ENCODE results near the gene PTH2.
"Not testable (repeated sequence)": the region's sequence is repeated elsewhere in the genome, so short reads cannot be mapped to it uniquely, and the experiment has no call there.

PTH2 gene

DNA sequence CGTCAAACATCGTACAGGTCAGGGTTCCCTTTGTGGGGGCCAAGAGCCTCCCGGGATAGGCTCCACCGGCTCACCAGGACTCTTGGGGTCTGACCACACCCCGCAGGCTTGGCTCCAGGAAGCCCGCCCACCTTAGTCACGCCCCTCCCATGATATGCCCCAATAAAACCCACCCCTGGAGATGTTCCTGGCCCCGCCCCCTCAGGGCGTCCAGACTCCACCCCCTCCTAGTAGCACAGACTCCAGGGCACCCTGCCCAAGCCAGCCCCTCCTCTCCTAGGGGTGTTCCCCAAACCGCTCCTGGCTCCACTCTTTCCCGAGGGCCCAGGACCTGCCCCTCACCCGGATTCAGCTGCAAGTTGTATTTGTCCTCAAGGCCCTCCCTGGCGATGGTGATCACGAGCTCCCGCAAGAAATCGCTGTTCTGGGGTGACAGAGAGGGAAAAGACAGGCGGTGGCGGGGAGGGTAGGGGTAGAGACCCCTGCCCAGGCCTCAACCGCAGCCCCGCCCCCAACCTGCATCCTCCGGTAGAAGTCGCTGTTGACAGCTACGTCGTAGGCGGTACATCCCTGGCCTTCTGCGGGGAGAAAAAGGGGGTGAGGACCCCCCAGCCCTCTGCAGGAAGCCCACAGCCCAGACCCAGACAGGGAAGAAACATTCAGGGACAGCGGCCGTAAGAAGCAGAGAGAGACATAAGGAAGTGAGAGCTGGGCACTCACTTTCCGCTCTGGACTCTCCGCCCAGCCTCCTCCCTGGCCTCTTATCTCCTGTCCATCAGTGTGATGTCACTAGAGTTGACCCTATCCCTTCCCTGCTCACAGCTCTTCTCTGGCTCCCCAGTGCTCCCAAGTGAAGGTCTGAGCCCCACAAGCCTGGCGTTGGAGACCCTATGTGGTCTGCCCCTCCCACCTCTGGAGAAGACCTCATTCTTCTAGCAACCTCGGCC, 24.5 kb upstream of the PTH2 start:
- DNase-seq (ENCODE audit: low read depth in 2 of 2) = no peak

DNA sequence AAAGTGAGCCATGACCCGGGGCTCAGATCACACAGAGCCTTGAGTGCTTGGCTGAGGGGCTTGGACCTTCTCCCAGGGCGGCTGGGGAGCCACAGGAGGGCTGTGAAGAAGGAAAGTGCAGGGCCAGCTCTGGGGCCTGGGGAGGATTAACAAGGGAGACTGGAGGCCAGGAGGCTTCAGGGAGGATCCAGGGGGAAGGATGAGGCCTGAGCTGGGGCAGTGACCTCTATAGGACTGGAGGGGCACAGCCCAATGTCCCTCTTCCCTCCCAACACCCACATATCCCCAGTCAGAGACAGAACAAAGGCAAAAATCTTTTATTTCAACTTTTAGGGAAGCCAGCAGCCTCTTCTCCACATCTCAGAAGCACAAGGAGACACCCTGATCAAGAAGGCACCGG, 22.8 kb upstream of the PTH2 start:
- no peak for DNase-seq (ENCODE audit: low read depth in 2 of 2)

DNA sequence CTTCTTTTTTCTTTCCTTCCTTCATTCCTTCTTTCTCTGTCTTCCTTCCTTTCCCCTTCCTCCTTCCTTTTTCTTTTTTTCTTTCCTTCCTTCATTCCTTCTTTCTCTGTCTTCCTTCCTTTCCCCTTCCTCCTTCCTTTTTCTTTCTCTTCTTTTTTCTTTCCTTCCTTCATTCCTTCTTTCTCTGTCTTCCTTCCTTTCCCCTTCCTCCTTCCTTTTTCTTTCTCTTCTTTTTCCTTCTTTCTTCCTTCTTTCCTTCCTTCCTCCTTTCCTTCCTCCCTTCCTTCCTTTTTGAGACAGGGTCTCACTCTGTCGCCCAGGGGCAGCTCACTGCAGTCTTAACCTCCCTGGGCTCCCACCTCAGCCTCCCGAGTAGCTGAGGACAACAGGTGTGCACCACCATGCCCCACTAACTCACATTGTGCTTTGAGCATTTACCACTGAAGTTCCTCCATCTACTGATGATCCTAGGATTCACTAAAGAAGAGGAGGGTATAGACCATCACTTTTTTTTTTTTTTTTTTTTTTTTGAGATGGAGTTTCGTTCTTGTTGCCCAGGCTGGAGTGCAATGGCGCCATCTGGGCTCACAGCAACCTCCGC, 21.0 kb upstream of the PTH2 start:
- DNase-seq (ENCODE audit: low read depth in 2 of 2) = not testable (repeated sequence)

DNA sequence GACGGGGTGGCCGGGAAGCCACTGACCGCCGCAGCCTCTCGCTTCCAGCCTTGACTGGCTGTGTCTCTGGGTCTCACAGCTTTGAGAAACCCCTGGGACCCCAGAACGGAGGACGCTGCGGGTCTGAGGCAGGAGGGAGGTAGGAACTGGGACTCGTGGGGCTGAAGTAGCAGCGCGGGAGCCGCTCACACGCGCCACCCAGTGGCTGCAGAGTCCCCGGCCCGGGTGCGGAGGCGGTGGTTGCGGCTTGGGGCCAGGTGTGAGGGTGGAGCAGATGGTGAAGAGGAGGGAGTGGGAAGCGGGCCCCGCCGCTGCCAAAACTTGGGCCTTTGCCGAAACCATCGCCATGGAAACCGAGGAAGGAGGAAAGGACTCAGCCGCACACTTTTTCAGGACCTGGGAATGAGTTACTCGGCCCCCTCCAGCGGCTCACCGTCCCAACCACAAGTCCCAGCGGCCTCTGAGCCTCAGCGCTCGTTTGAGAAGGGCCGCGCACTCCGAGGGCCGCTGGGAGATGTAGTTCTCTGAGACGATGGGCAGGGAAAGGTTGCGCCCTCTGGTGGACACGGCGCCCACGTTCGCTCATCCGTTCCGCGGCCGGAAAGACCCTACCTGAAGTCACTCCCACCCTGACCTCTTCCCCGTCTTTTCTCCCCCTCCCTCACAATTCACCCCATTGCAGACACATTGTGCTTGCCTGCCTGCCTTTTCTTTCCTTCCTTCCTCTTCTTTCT, 20.3 kb upstream of the PTH2 start:
- DNase-seq (ENCODE audit: low read depth in 2 of 2) = peak; percentile 82 to 86

DNA sequence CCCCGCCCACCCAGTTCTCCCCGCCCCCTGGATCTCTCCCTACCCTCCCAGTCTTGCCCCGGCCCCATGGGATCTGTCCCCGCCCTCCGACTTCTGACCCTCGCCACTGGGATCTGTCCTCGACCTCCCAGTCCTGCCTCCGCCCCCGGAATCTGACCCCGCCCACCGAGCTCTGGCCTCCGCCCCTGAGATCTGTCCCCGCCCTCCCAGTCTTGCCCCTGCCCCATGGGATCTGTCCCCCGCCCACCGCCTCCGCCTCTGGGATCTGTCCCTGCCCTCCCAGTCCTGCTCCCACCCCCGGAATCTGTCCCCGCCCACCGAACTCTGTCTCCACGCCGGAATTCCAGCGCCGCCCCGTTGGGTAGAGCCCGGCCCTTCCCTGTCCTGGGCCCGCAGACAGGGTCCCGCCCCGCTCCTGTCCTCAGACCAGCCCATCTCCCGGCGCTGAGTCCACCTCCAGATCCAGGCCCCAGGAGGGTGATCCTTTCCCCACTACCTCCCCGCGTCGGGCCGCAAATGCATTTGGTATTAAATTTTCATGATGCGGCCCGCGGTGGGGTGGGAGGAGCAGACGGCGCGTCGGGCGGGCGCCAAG, 19.6 kb upstream of the PTH2 start:
- DNase-seq (ENCODE audit: low read depth in 2 of 2) = peak; percentile 56 to 57

DNA sequence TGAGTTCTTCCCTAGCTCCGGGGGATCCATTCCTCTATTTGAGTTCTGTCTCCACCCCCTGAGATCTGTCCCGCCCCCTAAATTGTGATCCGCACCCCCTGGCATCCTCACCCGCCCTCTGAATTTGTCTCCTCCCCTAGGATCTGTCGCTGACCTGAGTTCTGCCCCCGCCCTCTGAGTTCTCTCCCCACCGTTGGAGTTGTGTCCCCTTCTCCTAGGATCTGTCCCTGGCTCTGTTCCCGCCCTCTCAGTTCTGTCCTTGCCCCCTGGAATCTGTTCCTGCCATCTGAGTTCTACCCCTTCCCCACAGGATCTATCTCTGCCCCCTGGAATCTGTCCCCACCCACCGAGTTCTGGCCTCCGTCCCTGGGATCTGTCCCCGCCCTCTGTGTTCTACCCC, 19.1 kb upstream of the PTH2 start:
- DNase-seq (ENCODE audit: low read depth in 2 of 2) = no peak

DNA sequence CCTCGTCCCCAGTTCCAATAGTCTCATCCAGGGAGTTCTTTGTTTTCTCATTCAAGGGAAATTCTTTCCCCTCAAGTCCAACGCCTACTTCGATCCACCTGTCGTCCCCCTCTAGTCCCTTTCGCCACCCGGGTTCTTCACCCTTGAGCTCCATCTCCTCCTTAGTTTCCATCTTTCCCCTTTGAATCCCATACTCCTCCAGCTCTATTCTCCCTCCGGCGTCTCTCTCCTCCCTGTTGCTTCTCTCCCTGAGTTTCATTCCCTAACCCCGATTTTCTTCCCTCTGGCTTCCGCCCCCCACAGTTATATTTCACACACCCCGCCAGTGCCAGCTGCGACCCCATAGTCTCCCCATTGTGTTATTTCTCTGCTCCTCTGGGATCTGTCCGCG, 18.7 kb upstream of the PTH2 start:
- no peak for DNase-seq (ENCODE audit: low read depth in 2 of 2)

DNA sequence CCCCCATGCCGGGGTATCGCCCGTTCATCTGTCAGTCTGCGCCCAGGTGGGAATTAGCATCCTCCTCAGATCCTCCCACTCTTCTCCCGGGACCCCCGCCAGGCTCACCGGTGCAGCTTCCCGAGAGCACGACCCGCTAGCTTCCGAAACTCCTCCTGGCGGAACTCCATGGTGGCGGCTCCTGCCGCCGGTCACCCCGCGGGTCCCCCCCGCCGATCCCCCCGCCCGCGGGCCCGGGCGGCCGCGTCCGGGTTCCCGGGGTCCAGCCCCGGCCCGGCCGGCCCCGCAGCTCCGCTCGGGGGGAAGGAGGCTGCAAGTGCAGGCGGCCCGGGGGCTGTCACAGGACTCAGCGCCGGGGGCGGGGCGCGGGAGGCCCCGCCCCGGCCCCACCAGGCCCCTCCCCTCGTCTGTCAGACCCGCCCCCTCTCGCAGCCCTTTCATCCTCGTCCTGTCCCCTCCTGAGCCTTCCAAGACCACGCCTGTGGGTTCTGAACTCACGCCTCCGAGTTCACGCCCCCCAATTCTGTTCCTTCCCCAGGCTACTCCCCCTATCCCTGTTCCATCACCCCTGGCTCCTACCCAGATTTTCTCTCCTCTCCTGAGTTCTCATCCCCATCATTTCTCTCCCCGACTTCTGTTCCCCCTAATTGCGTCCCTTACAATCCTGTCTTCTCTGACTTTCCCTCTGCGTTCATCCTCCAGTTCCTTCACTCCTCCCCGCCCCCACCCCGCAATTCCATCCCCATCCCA, 18.1 kb upstream of the PTH2 start, which contains the start of gene SLC17A7:
Gene SLC17A7, minus strand, starts transcription at position 318 of the 750 bp plus-strand sequence. Its CDS starts 148 bp downstream, at position 170.
- DNase-seq (ENCODE audit: low read depth in 2 of 2) = no peak

DNA sequence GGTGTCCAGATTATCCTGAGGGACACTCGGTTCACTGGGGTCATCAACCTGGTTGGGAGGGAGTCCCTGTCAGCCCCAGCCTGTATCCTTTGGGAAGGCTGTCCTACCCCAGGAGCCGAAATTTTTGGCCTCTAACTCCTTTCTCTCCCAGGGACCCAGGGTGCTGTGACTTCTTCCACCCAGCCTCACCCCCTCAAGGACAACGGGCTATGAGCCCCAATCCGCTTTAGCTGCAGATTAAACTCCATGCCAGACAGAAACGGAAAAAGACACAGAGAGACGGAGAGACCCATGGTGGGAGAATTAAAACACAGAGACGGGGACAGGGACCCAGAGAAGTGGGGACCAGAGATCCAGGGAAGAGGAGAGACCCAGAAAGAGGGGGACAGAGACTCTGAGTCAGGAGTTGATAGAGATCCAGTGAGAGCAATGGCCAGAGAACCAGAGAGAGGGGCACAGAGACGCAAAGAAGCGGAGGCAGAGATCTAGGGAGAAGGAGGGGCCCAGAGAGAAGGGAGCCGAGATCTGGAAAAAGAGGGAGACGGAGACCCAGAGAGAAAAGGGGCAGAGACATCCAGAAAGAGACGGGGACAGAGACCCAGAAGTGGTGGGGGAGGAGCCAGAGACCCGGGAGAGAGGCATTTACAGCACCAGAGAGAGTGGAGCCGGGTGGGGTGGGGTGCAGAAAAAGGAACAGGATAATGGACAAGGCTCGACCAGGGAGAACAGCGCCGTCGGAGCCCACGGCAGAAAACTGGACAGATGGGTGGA, 17.4 kb upstream of the PTH2 start:
- no peak for DNase-seq (ENCODE audit: low read depth in 2 of 2)

DNA sequence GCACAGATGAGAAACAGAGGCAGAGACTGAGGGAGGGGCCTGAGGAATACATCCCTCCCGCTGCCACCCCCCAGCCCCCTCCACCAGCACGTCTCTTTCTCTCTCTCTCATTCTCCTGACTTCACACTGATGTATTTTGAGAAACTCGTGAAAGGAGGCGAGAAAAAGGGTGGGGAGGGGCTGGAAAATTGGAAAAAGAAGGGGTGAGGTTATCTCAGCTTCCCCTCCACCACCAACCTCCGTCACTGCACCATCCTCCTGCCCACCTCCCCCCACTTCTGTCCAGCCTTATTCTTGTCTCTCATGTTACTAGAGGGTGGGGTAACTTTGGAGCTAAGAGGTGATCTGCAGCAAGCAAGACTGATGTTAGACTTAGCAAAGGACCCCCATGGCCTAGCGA, 16.6 kb upstream of the PTH2 start:
- DNase-seq (ENCODE audit: low read depth in 2 of 2) = no peak

DNA sequence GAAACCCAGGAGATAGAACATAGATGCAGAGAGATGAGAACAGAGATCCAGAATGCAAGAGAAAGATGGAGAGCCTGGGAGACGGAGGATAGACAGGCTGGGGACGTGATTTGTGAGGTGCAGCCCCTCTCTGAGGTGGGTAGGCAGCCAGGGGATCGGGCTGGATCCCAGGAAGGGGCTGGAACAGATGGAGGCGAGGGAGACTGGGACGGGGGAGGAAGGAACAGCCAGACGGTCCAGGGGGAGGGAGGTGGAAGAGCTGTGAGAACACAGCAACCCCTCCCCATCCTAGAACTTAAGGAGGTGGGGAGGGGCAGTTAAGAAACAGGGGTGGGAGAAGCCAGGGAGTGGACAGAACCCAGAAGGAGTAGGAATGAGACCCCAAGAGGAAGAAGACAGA, 15.0 kb upstream of the PTH2 start:
- no peak for DNase-seq (ENCODE audit: low read depth in 2 of 2)

DNA sequence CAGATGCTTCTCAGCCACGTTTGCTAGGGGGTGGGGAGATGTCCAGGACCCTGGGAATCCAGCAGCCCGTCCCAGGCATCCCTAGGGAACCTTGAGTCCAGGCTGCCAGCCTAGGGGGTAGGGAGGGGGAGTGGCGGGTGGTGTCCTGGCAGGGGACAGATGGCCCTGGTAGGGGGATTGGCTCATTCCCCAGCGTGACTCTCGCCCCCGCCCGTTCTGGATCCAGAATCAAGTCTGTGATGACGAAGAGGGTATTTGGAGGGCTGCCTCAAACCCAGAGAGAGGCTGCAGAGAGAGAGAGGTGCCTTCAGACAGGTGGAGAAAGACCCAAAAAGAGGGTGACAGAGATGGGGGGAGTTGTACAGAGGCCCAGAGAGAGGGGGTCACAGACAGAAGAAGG, 14.0 kb upstream of the PTH2 start:
- DNase-seq (ENCODE audit: low read depth in 2 of 2) = no peak

DNA sequence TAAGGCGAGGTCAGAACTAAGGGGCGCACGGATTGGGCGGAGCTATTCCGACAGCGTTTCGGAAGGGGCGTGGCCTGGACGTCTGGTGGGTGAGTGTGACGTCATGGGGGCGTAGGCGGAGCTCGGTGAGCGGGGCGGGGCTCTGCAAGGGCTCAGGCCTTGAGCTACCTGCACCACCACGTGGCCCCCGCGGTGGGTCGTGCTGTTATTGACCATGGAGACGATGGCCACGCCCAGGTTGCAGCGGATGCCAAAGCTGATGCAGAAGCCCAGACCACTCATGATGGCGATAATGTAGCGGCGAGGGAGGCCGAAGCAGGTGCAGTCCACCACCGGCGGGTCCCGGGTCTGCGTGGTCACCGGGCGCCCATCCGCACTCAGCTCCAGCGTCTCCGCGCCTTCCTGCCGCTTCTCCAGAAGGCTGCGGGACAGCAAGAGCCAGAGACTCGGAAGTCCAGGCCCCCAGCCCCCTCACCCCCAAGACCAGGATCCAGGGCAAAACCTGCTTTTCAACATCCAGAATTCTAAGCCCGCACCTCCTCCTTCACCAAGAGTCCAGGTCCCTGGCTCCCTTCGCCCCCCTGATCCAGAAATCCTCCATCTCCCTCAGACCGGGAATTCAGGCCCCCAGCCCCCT, 13.3 kb upstream of the PTH2 start:
- DNase-seq (ENCODE audit: low read depth in 2 of 2) = no peak

DNA sequence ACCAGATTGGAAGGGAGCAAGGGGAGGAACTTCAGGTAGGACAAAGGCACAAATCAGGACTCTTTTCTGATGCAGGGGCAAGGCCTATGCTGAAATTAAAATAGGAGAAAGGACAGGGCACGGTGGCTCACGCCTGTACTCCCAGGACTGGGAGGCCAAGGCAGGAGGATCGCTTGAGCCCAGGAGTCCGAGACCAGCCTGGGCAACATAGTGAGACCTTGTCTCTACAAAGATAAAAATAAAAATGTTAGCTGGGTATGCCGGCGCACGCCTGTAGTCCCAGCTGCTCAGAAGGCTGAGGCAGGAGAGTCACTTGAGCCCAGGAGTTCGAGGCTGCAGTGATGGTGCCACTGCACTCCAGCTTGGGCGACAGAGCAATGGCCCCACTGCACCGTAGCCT, 12.4 kb upstream of the PTH2 start:
- DNase-seq (ENCODE audit: low read depth in 2 of 2) = no peak

DNA sequence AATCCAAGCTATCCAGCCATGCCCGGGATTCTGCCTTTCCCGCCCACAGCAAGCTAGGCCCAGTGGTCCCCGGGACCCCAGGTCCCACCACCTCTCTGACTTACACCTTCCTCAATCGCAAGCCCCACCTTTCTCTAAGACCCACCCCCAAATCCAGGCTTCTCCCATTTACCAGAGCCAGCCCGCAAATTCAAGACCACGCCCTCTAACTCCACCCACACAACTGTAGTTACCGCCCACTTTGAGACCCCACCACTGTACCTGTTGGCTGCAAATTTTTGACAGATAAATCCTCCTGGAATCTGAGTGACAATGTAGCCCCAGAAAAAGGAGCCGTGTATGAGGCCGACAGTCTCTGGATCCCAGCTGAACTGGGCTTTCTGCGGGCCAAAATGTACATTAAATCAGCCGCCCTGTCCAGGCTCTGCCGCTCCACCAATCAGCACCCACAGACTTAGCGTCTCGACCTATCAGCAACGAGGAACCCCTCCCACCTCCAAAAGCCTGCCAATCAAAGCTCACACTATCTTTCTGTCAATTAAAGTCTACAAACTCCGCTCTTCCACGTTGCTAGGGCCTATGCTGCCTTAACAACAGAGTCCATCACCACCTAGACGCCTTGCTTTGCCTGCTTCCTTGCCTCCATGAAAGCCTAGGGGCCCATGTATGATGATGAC, 11.8 kb upstream of the PTH2 start:
- no peak for DNase-seq (ENCODE audit: low read depth in 2 of 2)

DNA sequence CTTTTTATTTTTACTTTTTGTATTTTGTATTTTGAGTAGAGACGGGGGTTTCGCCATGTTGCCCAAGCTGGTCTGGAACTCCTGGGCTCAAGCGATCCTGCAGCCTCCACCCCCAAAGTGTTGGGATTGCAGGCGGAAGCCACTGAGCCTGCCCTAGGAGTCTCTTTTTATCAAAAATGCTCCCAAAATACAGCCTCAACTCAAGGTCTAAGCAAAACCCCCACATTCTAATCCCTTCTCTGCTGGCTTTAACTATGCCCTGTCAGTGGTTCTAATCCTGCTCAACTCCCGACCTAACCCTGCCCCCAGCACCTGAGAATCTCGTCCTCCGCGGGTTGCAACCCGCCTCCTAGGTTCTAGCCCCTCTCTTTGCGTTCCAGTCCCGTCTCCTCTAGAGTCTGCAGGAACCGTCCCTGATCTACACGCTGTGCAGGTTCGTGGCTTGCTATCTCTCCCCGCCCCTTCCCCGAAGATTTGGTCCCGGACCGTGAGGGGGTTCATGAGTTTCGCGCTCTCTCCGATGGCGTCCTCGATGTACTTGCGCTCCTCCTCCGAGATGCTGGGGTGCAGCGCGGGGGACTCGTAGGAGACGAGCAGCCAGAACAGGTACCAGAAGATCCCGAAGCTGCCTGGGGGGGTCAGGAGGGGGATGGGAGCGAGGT, 10.1 kb upstream of the PTH2 start:
- no peak for DNase-seq (ENCODE audit: low read depth in 2 of 2)

DNA sequence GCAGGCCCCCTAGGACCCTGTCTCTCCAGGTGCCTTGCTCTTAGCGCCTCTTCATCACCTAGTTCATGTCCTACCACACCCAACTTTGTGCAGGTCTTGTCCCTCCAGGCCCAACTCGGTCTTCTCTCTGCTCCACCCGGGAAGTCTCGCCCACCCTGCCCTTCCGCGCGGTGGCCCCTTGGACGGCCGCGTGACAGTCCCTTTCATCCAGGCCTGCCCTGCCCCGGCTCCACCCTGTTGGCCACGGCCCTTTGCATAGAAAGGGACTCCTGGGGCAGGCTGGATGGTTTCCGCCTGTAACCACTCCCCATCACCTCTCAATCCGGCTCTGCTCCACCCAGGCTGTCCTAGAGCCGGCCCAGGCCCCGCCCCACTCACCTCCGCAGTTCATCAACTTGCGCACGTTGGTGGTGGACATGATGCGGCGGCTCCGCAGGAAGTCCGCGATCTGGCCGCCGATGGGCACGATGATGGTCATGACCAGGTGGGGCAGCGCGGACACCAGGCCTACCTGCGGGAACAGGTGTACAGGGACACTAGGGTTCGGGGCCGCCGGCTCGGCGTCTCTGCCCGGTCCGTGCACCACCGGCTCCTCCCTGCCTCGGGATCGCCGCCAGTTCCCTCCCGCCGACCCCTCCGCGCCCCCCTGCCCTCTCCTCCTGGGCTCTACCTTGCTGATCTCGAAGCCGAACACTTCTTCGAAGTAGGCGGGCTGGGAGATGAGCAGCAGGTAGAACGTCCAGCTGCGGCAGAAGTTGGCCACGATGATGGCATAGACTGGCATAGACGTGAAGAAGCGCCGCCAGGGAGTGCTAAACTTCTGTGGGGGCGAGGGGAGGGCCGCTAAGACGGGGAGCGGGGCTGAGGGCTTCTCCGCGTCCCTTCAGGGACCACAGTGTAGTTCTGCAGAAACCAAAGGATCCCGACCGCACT, 9.2 kb upstream of the PTH2 start:
- DNase-seq (ENCODE audit: low read depth in 2 of 2) = no peak

DNA sequence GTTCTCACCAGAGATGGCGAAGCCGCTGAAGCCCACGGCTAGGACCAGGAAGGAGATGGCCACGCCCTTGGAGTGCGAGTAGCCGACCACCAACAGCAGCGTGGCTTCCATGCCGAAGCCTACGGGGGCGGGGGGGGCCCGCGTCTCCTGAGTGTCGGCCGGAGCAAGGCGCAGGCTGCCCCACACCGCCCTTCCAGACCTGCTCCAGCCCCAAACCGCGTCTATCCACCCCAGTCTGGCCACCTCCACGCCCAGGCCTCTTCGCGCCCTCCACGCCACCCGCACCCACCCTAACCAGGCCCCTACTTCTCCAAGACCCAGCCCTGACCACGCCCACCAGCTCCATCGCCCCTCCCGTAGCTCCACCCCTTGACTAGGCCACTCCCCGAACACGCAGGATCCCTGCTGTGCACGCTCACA, 8.1 kb upstream of the PTH2 start:
- DNase-seq (ENCODE audit: low read depth in 2 of 2) = no peak

Measured in fibroblast of skin of left biceps (primary cell).